ENCODE measurements around the gene ZC3H12D.

- TF ChIP-seq, protein P1, sequence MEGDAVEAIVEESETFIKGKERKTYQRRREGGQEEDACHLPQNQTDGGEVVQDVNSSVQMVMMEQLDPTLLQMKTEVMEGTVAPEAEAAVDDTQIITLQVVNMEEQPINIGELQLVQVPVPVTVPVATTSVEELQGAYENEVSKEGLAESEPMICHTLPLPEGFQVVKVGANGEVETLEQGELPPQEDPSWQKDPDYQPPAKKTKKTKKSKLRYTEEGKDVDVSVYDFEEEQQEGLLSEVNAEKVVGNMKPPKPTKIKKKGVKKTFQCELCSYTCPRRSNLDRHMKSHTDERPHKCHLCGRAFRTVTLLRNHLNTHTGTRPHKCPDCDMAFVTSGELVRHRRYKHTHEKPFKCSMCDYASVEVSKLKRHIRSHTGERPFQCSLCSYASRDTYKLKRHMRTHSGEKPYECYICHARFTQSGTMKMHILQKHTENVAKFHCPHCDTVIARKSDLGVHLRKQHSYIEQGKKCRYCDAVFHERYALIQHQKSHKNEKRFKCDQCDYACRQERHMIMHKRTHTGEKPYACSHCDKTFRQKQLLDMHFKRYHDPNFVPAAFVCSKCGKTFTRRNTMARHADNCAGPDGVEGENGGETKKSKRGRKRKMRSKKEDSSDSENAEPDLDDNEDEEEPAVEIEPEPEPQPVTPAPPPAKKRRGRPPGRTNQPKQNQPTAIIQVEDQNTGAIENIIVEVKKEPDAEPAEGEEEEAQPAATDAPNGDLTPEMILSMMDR (IDR thresholded peaks at IDR 0.05), result no peak
- TF ChIP-seq ZFX (IDR thresholded peaks at IDR 0.05; ENCODE audit: borderline replicate concordance), result no peak
Measured at GRCh38 chr6:149493761-149494320, 9.0 kb upstream of the ZC3H12D start.

Measured in 22Rv1 (cell line).